ENCODE results near the gene NUP93. TPM values are rescaled to one million over a fixed set of nuclear protein-coding genes. Genes with fewer than 3 reads are reported as not detected.
A peak's percentile ranks its signal among the peaks of the same experiment; 100 is the strongest.

The NUP93 gene
- total and polyA plus RNA-seq, 9 of the 15 experiments (the other 6 are each of a cell fraction or from before 2014, with no cell fraction given): 92.0 to 162 (median 121) TPM

DNA sequence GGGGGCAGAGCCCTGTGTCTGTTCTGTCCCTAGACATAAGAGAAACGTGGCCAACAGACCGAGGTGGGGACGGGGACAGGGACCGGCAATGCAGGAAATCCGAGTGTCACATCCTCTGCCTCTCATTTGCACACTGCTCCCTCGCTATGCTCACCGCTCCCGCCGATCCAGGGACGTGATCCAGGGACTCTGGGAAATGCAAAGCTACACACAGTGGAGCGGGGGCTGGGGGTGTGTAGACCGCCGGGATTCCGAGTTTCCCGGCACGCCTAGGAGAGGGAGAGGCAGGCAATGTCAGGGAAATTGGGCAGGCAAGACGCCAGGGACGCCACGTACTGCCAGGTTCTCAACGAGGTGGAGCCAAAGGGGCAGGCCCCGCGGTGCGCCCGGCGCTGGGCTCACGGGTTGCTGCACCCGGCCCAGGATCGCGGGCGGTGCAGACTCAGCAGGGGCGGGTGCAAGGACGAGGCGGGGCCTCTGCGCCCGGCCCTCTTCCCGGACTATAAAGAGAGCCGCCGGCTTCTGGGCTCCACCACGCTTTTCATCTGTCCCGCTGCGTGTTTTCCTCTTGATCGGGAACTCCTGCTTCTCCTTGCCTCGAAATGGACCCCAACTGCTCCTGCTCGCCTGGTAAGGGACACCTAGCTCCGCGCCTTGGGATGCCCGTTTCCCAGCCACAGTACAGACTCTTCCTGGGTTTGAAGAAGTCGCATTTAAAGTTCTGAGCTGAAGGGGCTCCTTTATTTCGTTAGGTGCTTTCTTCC, 47.8 kb upstream of the NUP93 start, which contains the start of gene MT1X (continued):
- TF ChIP-seq, protein P1, sequence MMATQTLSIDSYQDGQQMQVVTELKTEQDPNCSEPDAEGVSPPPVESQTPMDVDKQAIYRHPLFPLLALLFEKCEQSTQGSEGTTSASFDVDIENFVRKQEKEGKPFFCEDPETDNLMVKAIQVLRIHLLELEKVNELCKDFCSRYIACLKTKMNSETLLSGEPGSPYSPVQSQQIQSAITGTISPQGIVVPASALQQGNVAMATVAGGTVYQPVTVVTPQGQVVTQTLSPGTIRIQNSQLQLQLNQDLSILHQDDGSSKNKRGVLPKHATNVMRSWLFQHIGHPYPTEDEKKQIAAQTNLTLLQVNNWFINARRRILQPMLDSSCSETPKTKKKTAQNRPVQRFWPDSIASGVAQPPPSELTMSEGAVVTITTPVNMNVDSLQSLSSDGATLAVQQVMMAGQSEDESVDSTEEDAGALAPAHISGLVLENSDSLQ (IDR thresholded peaks at IDR 0.05): no peak
- TF ChIP-seq ZEB2 (IDR thresholded peaks at IDR 0.05): no peak
- no peak for TF ChIP-seq XRCC3 (IDR thresholded peaks at IDR 0.05)
- peak; percentile 54; the same call in 1 of the 2 replicates for TF ChIP-seq CXXC5 (CRISPR knock-in tag; IDR thresholded peaks at IDR 0.05)
- TF ChIP-seq NFIC (IDR thresholded peaks at IDR 0.05): no peak
- no peak for TF ChIP-seq NCOA6 (IDR thresholded peaks at IDR 0.05)
- no peak for TF ChIP-seq NFXL1 (CRISPR knock-in tag; IDR thresholded peaks at IDR 0.05)
- no peak for TF ChIP-seq ETV1 (tag; conservative IDR thresholded peaks at IDR 0.05; ENCODE audit: low read depth)
- TF ChIP-seq IFI16 (CRISPR knock-in tag; IDR thresholded peaks at IDR 0.05): no peak
- TF ChIP-seq SP1 (CRISPR knock-in tag; IDR thresholded peaks at IDR 0.05): no peak
- no peak for TF ChIP-seq SAFB2 (IDR thresholded peaks at IDR 0.05; ENCODE audit: borderline replicate concordance, low read depth, low read length, severe bottlenecking)
- no peak; the same call in none of the 2 replicates for TF ChIP-seq POLR2H (tag; IDR thresholded peaks at IDR 0.05; ENCODE audit: low read depth)
- no peak for TF ChIP-seq ZNF644 (tag; IDR thresholded peaks at IDR 0.05; ENCODE audit: low read depth)
- peak; percentile 59; the same call in 1 of the 2 replicates for TF ChIP-seq PHF8 (IDR thresholded peaks at IDR 0.05; ENCODE audit: borderline replicate concordance, low read length)
- TF ChIP-seq, protein P2, sequence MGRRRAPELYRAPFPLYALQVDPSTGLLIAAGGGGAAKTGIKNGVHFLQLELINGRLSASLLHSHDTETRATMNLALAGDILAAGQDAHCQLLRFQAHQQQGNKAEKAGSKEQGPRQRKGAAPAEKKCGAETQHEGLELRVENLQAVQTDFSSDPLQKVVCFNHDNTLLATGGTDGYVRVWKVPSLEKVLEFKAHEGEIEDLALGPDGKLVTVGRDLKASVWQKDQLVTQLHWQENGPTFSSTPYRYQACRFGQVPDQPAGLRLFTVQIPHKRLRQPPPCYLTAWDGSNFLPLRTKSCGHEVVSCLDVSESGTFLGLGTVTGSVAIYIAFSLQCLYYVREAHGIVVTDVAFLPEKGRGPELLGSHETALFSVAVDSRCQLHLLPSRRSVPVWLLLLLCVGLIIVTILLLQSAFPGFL (CRISPR knock-in tag; IDR thresholded peaks at IDR 0.05): no peak
- no peak for TF ChIP-seq ELF2 (CRISPR knock-in tag; IDR thresholded peaks at IDR 0.05)
- TF ChIP-seq TCF7 (IDR thresholded peaks at IDR 0.05; ENCODE audit: borderline replicate concordance): no peak
- peak; percentile 69; the same call in 1 of the 2 replicates for TF ChIP-seq GTF2A2 (tag; IDR thresholded peaks at IDR 0.05)
- TF ChIP-seq RB1 (IDR thresholded peaks at IDR 0.05; ENCODE audit: low read depth): no peak
- TF ChIP-seq NFRKB (IDR thresholded peaks at IDR 0.05; ENCODE audit: low read depth): no peak
- TF ChIP-seq ZNF561 (CRISPR knock-in tag; conservative IDR thresholded peaks at IDR 0.05): no peak
- no peak for TF ChIP-seq HDGF (IDR thresholded peaks at IDR 0.05)
- TF ChIP-seq SUPT5H (IDR thresholded peaks at IDR 0.05): peak; percentile 64
- TF ChIP-seq, protein P3, sequence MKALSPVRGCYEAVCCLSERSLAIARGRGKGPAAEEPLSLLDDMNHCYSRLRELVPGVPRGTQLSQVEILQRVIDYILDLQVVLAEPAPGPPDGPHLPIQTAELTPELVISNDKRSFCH (CRISPR knock-in tag; IDR thresholded peaks at IDR 0.05): no peak
- TF ChIP-seq, protein P3 (tag; IDR thresholded peaks at IDR 0.05): no peak
- TF ChIP-seq LCOR (CRISPR knock-in tag; IDR thresholded peaks at IDR 0.05): no peak
- no peak for TF ChIP-seq NCOR1 (IDR thresholded peaks at IDR 0.05)
- TF ChIP-seq BRCA1 (IDR thresholded peaks at IDR 0.05): no peak
- TF ChIP-seq BRCA1 (CRISPR knock-in tag; IDR thresholded peaks at IDR 0.05): no peak
- TF ChIP-seq, protein P4, sequence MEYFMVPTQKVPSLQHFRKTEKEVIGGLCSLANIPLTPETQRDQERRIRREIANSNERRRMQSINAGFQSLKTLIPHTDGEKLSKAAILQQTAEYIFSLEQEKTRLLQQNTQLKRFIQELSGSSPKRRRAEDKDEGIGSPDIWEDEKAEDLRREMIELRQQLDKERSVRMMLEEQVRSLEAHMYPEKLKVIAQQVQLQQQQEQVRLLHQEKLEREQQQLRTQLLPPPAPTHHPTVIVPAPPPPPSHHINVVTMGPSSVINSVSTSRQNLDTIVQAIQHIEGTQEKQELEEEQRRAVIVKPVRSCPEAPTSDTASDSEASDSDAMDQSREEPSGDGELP (CRISPR knock-in tag; IDR thresholded peaks at IDR 0.05; ENCODE audit: borderline replicate concordance): peak; percentile 50; the same call in 1 of the 2 replicates

Measured in K562 (cell line).